ENCODE data around the gene NT5M. TPM values are rescaled to one million over a fixed set of nuclear protein-coding genes. Genes with fewer than 3 reads are reported as not detected.

Gene NT5M
- total RNA-seq, 2 donors from 2014 or later: 8.7 to 11.0 TPM

DNA sequence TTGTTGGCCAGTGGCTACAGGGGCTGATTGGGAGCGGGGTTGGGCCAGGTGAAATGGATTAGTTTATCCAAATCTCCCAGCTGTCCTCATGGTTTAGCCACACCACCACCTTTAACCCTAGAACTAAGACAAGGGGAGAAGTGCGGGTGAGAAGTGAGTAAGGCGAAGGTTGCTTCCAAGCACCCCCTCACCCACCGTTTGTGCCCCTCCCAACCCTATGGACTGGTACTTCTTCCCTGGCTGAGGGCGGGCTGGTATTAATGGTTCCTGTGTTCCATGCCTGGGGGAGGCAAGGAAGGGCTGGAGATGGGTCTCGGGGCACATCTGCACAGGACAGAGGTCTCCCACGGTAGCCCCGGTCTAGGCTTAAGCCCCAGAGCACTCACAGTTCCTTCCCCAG, 25.1 kb downstream of the NT5M start:
- no peaks in the 10 kb centered on the region for H3K9me3 Mint-ChIP-seq
- H3K4me1 Mint-ChIP-seq (ENCODE audit: low read depth): no peaks in the 10 kb centered on the region
- no peak for DNase-seq
- no peak overlapping the region for H3K4me3 Mint-ChIP-seq
- no peak for ATAC-seq (replicated peaks in 1 of 2)
- no peaks in the 10 kb centered on the region for H3K27me3 Mint-ChIP-seq (ENCODE audit: low read depth)
- H3K36me3 Mint-ChIP-seq (ENCODE audit: insufficient read depth in 2 of 2): no peaks in the 10 kb centered on the region
- no peak overlapping the region for H3K27ac Mint-ChIP-seq

DNA sequence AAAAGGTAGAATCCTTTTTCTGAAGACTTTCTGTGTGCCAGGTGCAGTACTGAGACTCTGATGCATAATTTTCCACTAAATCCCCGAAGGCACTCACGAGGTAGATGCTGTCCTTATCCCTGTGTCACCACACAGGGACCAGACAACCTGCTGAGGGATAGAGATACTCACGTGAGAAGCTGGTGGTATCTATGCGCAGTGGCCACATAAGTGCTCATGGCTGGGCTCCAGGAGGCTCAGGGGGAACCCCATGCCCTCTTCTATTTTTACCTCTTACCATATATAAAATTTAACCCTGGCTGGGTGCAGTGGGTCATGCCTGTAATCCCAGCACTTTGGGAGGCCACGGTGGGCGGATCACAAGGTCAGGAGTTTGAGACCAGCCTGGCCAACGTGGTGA, 38.3 kb downstream of the NT5M start:
- Mint-ChIP-seq H3K4me3 (no peak overlapping the region), H3K9me3 (no peaks in the 10 kb centered on the region), H3K27me3 (ENCODE audit: low read depth) (no peaks in the 10 kb centered on the region), H3K4me1 (ENCODE audit: low read depth) (no peaks in the 10 kb centered on the region), H3K36me3 (ENCODE audit: insufficient read depth in 2 of 2) (no peaks in the 10 kb centered on the region), H3K27ac (no peak overlapping the region)
- ATAC-seq (replicated peaks in 1 of 2) (no peak), DNase-seq (no peak)

DNA sequence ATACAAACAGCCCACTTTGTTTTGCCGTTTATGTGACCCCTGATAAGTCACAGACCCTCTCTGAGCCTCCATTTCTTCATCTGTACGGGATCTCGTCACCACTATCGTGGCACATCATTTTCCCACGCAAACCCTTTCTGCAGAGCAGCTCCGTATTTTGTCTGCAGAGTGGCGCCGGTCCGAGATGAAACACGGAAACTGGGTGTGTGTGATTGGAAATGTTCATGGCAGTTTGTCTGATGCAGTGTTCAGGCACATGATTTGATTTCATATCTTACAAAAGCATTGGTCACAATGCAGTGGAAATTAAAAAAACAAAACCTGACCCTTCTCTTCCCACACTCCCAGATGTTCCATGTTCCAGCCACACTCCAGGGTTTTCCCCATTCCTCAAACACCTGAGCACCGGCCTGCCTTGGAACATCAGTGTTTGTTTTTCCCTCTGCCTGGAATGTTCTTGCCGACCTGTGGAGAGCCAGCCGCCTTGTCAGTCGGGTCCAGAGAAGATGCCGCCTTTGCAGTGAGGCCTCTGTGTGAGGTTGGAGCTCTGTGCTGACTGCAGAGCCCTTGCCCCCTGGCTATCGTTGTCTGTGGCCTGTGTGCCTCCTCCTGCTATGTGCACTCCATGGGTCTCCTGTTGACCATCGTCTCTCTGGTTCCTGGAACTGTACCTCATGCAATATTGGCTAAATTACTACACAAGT, 39.2 kb downstream of the NT5M start:
- H3K36me3 Mint-ChIP-seq (ENCODE audit: insufficient read depth in 2 of 2): no peaks in the 10 kb centered on the region
- no peak for ATAC-seq (replicated peaks in 1 of 2)
- H3K27me3 Mint-ChIP-seq (ENCODE audit: low read depth): no peaks in the 10 kb centered on the region
- no peak for DNase-seq
- no peaks in the 10 kb centered on the region for H3K4me1 Mint-ChIP-seq (ENCODE audit: low read depth)
- no peak overlapping the region for H3K4me3 Mint-ChIP-seq
- H3K27ac Mint-ChIP-seq: no peak overlapping the region
- no peaks in the 10 kb centered on the region for H3K9me3 Mint-ChIP-seq

DNA sequence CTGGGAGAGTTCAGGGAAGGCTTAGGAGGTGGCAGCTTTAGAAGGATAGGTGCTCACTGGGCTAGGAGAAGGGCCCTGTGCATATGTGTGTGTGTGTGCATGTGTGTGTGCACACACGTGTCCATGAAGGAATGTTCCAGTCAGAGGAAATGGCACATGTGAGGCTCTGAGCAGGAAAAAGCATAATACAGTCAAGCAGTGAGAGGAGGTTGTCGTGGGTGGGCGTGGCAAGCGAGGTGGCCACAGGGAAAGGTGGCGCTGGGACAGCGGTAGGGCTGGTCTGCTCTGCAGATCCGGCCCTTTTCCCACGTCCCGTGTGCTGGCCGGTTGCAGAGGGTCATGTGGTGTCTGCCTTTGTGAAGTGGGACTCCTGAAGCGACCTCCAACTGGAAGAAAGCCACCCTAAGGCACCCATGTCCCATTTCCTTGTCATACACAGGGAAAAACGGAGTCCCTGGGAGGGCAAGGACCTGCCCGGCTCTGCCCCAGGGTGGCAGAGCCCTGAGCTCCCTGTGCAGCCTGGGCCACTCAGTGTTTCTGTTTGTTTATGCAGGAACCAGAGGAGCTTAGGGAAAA, 40.1 kb downstream of the NT5M start:
- H3K4me1 Mint-ChIP-seq (ENCODE audit: low read depth): no peaks in the 10 kb centered on the region
- H3K27me3 Mint-ChIP-seq (ENCODE audit: low read depth): no peaks in the 10 kb centered on the region
- no peaks in the 10 kb centered on the region for H3K9me3 Mint-ChIP-seq
- no peak overlapping the region for H3K27ac Mint-ChIP-seq
- no peak overlapping the region for H3K4me3 Mint-ChIP-seq
- DNase-seq (no peak), ATAC-seq (replicated peaks in 1 of 2) (no peak)
- no peaks in the 10 kb centered on the region for H3K36me3 Mint-ChIP-seq (ENCODE audit: insufficient read depth in 2 of 2)

DNA sequence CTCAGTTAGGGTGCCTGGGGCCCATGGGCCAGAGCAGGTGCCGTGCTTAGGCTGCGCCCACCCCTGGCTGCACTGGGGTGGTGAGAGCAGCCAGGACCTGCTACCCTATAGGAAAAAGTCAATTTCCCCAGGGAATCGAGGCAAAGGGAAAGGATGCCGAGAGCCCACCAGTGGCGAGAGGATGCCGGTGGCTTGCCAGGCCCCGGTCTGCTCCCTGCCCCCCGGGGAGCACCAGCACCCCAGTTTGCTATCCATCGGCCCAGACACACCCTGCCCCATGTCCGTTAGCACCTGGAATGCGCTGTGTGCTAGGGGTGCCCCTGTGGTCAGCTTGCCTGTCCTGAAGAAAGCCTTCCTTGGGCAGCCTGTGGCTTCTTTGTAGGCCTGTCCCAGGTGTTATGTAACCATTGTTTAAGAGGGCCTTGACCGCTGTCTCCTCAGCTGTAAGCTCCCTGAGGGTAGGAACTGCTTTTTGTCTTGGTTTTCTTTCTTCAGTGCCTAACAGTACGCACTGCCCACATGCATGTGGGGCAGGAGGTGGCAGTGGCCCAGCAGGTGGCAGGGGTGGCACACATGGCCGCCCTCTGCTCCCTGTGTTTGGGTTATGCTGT, 40.8 kb downstream of the NT5M start:
- Mint-ChIP-seq H3K4me3 (no peak overlapping the region), H3K27ac (no peak overlapping the region), H3K36me3 (ENCODE audit: insufficient read depth in 2 of 2) (no peaks in the 10 kb centered on the region), H3K9me3 (no peaks in the 10 kb centered on the region), H3K4me1 (ENCODE audit: low read depth) (no peaks in the 10 kb centered on the region), H3K27me3 (ENCODE audit: low read depth) (no peaks in the 10 kb centered on the region)
- DNase-seq: no peak
- no peak for ATAC-seq (replicated peaks in 1 of 2)

DNA sequence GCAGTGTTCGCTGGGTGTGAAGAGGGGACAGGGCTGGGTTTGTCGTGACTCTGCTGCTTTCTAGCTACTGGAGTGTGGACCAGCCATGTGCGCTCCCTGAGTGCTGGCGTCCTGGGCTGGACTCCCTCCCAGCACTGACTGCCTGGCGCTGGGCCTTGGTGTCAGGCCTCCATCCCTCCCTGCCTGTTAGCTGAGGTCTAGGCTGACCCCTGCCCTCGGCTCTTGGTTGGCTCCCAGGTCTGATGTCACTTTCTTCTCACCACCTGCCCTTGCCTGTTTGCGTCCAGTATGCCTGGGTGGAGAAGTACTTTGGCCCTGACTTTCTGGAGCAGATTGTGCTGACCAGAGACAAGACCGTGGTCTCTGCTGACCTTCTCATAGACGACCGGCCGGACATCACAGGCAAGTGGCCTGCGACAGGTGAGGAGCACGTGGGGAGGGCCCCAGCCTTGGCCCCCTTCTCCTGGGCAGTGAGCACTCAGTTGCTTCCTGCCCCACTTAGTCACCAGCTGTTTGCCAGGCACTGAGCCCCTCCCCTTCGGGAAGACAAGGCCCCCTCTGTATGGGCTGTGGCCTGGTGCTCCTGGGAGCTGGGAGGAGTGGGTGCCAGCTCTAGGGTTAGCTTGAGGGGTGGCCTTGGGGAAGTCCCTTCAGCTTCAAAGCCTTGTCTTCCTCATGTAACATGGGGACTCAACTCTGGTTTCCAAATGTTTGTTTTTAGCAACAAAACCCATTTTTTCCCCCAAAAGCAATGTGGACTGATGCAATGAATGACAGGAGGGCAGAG, 41.5 kb downstream of the NT5M start:
- ATAC-seq (replicated peaks in 1 of 2) (no peak), DNase-seq (no peak)
- H3K4me3 Mint-ChIP-seq: no peak overlapping the region
- no peaks in the 10 kb centered on the region for H3K27me3 Mint-ChIP-seq (ENCODE audit: low read depth)
- H3K36me3 Mint-ChIP-seq (ENCODE audit: insufficient read depth in 2 of 2): no peaks in the 10 kb centered on the region
- H3K27ac Mint-ChIP-seq: no peak overlapping the region
- no peaks in the 10 kb centered on the region for H3K4me1 Mint-ChIP-seq (ENCODE audit: low read depth)
- no peaks in the 10 kb centered on the region for H3K9me3 Mint-ChIP-seq

DNA sequence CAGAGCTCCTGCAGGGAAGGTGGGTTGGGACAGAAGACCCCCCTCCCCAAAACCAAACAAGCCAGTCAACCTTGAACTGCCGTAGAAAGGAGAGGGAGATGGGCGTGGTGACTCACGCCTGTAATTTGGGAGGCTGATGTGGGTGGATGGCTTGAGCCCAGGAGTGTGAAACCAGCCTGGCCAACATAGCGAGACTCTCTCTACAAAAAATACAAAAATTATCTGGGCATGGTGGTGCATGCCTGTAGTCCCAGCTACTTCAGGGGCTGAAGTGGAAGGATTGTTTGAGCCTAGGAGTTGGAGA, 42.1 kb downstream of the NT5M start:
- DNase-seq: no peak
- no peak overlapping the region for H3K27ac Mint-ChIP-seq
- H3K36me3 Mint-ChIP-seq (ENCODE audit: insufficient read depth in 2 of 2): no peaks in the 10 kb centered on the region
- no peak for ATAC-seq (replicated peaks in 1 of 2)
- no peaks in the 10 kb centered on the region for H3K27me3 Mint-ChIP-seq (ENCODE audit: low read depth)
- H3K4me3 Mint-ChIP-seq: no peak overlapping the region
- no peaks in the 10 kb centered on the region for H3K4me1 Mint-ChIP-seq (ENCODE audit: low read depth)
- no peaks in the 10 kb centered on the region for H3K9me3 Mint-ChIP-seq

DNA sequence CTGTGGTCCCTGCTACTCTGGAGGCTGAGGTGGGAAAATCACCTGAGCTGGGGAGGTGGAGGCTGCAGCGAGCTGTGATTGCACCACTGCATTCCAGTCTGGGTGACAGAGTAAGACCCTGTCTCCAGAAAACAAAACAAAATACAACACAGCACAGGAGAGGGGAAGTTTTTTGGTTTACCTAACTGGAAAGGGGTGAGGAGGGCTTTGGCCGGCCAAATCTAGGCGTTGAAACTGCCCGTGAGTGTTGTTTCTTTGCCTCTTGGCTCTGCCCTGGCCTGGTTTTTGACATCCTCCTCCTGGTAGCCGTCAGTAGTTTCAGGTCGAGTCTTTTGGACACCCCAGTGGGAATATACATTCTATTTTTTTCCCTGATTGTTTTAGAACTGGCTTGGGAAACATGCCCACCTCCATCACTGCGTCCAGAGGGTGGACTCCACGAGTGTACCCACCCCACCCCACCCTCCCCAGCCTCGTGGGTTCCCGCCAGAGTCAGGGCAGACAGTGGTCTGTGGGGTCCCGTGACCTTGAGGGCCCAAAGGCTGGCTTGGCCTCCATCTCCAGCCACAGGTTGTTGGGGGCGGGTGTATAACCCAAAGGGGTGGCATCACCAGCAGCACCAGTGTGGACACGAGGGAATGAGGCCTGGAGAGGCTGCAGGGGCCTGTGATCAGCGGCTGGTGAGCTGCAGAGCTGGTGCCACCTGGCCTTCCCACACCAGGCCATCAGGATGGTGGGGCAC, 42.7 kb downstream of the NT5M start:
- Mint-ChIP-seq H3K9me3 (no peaks in the 10 kb centered on the region), H3K27me3 (ENCODE audit: low read depth) (no peaks in the 10 kb centered on the region), H3K4me1 (ENCODE audit: low read depth) (no peaks in the 10 kb centered on the region), H3K36me3 (ENCODE audit: insufficient read depth in 2 of 2) (no peaks in the 10 kb centered on the region), H3K27ac (no peak overlapping the region), H3K4me3 (no peak overlapping the region)
- no peak for ATAC-seq (replicated peaks in 1 of 2)
- DNase-seq: no peak

DNA sequence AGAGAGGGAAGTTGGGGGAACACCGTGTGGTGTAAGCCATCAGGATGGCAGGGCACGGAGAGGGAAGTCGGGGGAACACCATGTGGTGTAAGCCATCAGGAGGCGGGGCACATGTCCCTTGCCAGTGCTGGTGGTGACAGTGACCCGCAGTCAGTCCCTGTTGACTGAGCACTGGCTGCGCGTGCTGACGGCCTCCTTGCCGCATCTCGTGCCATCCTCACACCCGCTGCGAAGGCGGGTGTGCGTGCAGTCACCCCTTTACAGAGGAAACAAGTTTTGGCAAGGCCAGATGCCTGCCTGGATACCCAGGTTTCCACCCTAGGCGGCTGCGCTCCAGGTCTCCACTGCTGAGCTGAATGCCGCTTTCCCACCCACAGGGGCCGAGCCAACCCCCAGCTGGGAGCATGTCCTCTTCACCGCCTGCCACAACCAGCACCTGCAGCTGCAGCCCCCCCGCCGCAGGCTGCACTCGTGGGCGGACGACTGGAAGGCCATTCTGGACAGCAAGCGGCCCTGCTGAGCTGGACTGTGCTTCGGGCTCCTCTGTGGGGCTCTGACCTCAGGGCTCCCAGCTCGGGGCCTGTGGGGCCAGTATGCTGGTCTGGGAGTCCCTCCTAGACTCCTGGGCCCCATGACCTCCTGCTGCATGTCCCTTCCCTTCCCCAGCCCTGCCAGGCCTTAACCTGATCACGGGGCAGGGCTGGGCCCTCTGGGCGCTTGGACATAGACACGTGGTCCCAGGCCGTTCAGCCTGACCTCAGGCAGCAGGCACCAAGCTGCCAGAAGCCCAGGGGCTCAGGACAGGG, 43.5 kb downstream of the NT5M start:
- no peaks in the 10 kb centered on the region for H3K4me1 Mint-ChIP-seq (ENCODE audit: low read depth)

DNA sequence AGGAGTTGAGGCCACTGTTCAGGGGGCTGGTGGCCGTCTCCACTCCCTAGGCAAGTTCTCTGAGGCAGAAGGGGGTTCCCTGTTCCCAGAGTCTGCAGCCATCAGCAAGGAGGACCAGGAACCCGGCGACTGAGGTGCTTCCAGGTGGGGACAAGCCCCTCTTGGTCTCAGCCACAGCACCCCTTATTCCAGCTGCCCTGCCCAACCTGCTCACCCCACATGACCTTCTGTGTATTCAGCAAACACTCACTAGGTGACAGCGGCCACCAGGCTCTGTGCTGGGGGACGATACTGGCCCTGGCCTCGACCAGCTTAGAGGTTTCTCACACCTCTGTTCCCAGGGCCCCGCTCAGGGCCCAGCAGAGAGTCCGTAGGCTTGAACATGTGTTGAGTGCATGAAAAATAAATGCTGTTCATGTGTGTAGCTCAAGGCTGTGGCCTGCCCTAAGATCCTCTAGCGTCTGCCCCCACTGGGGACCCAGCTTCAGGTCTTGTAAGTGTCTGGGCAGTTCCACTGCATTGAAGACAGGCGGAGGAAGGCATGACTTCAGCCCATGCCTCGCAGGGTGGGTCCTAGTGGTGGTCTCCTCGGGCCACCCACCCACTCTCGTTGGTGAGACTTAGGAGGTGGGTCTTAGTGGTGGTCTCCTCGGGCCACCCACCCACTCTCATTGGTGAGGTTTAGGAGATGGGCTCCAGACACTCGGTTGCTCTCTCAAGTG, 44.2 kb downstream of the NT5M start:
- no peak overlapping the region for H3K27ac Mint-ChIP-seq

More for the DNA sequence above, 43.5 kb downstream of the NT5M start:
- Mint-ChIP-seq H3K27me3 (ENCODE audit: low read depth) (no peaks in the 10 kb centered on the region), H3K36me3 (ENCODE audit: insufficient read depth in 2 of 2) (no peaks in the 10 kb centered on the region), H3K4me3 (no peak overlapping the region), H3K27ac (no peak overlapping the region), H3K9me3 (no peaks in the 10 kb centered on the region)
- ATAC-seq (replicated peaks in 1 of 2): no peak
- DNase-seq: no peak

DNA sequence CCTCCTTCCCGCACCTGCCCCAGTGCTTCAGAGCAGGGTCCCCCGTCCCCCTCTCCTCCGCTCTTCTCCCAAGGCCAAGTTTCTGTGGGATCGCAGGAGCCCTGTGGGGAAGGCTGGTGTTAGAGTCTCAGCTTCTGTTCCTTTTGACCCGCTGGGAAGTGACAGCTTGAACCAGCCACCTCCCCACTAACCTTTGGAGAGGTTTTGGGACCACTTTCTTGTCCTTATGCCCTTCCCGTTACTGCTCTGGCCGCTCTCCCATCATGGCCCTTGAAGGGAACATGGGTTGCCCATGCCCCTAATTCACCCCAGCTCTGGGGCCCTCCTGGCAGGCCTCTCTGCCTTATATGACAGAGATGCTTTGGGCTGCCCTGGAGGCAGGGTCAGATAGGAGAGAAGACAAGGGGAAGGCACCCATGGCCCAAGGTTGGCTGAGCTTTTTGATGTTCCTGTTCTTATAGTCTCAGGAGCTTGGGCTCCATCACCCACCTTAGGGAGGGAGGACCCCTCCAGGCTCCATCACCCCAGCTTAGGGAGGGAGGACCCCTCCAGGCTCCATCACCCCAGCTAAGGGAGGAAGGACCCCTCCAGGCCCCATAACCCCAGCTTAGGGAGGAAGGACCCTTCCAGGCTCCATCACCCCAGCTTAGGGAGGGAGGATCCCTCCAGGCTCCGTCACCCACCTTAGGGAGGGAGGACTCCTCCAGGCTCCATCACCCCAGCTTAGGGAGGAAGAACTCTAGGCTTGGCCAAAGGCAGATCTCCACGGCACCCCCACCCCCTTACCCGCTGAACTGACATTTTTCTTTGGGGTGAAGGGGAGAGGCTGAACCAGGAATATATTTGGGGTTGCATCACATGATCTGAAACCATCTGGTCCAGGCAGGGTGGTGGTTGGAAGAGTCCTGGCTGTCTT, 45.0 kb downstream of the NT5M start:
- H3K27me3 Mint-ChIP-seq (ENCODE audit: low read depth): no peaks in the 10 kb centered on the region
- no peak for ATAC-seq (replicated peaks in 1 of 2)
- H3K4me1 Mint-ChIP-seq (ENCODE audit: low read depth): no peaks in the 10 kb centered on the region
- no peak for DNase-seq
- no peaks in the 10 kb centered on the region for H3K36me3 Mint-ChIP-seq (ENCODE audit: insufficient read depth in 2 of 2)
- no peaks in the 10 kb centered on the region for H3K9me3 Mint-ChIP-seq
- no peak overlapping the region for H3K27ac Mint-ChIP-seq
- no peak overlapping the region for H3K4me3 Mint-ChIP-seq

More for the DNA sequence above, 44.2 kb downstream of the NT5M start:
- H3K36me3 Mint-ChIP-seq (ENCODE audit: insufficient read depth in 2 of 2): no peaks in the 10 kb centered on the region
- H3K9me3 Mint-ChIP-seq: no peaks in the 10 kb centered on the region
- no peaks in the 10 kb centered on the region for H3K4me1 Mint-ChIP-seq (ENCODE audit: low read depth)
- no peak overlapping the region for H3K4me3 Mint-ChIP-seq
- DNase-seq: no peak
- ATAC-seq (replicated peaks in 1 of 2): no peak
- H3K27me3 Mint-ChIP-seq (ENCODE audit: low read depth): no peaks in the 10 kb centered on the region
